NCI-H128 (cell line): ENCODE data around the gene CT47A1.
"Not testable (repeated sequence)": the region's sequence is repeated elsewhere in the genome, so short reads cannot be mapped to it uniquely, and the experiment has no call there.

Experiments
- DNase-seq: peaks from one replicate; lab custom pipeline; 2025; ENCODE audit not compliant: unreplicated experiment; lab: John Stamatoyannopoulos, UW

CT47A1 gene

GRCh38 chrX:120985660-120986059 is at the start of gene CT47A1:
CT47A1 (minus strand) TSS chrX:120985760; CDS start chrX:120985529, 231 bp downstream.
- DNase-seq: not testable (repeated sequence)

DNA sequence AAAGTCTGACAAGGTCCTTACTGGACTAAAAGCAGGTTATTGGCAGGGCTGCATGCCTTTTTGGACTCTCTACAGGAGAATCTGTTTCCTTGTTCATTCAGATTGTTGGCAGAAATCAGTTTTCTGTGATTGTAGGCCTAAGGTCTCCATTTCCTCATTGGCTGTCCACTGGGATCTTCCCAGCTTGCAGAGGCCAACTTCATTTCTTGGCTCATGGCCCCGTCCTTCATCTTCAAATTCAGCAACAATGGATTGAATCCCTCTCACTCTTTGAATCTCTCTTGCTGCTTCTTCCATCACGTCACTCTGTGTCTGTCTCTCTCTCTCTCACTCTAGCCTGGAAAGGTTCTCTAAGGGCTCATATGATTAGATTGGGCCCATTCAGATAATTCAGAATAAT is 47.0 kb upstream of the CT47A1 start:
- no peak for DNase-seq

DNA sequence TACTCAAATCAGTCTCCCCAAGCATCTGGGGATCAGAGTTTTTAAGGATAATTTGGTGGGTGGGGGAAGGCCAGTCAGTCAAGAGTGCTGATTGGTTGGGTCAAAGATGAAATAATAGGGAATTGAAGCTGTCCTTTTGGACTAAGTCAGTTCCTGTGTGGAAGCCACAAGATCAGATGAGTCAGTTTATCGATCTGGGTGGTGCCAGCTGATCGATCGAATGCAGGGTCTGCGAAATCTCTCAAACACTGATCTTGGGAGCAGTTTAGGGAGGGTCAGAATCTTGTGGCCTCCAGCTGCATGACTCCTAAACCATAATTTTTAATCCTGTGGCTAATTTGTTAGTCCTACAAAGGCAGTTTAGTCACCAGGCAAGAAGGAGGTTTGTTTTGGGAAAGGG is 44.5 kb upstream of the CT47A1 start:
- no peak for DNase-seq

- no peak for DNase-seq
These were observed 42.9 kb upstream of the CT47A1 start for GRCh38 chrX:121028419-121028818.

DNA sequence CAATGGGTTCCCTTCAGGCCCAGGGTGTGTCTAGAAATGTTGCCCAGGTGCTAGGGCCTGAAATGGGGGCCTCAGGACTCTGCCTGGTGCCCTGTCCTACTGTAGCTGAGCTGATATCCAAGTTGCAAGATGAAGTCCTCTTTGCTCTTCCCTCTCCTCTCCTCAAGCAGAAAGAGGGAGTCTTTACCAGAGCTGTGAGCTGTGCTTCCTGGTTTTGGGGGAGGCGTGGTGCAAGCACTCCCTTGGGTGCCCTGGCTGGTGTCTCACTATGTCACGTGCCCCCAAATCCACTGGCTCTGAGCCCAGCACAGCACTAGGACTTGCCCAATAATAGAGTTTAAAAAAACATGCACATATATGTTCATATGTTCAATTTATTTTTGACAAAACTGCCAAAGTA is 29.3 kb upstream of the CT47A1 start:
- DNase-seq: no peak

- no peak for DNase-seq
These were observed 28.4 kb upstream of the CT47A1 start for GRCh38 chrX:121013897-121014455.

- DNase-seq: no peak
These were observed 25.7 kb upstream of the CT47A1 start for GRCh38 chrX:121011254-121011653.

DNA sequence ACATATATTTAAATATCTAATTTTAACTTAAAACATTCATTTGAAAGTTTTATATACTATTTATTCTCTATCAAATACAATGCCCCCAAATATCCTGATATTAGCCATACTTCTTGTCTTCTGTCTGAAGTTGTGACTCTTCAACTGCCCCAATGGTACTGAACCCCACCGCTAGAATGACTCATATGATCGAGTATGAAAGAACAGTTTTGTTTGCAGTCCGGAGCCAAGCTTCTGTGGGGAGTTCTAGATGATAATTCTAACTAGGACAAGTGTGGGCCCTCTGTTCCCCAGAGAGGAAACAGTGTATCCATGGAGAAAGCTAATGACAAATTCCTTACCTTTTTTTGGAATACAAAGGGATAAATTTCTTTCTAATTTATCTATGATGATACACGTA is 24.7 kb upstream of the CT47A1 start:
- DNase-seq: no peak

DNA sequence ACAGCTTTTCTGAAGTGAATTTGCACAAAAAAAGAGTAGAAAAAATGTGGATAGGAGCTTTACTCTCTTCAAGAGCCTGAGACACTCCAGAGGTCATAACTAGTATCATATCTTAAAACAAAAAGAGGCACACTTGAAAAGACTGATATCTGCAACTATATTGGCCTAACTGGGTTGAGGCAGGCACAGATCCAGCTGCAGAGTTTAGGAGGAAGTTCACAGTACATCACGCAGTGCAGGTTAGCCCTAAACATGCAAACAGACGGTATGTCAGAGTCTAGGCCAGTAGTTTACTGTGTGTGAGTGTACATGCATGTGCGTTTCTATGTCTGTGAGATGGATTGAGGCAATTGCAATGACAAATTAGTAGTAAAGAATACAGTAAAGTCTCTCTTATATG is 24.2 kb upstream of the CT47A1 start:
- no peak for DNase-seq

- DNase-seq: no peak
These were observed 23.4 kb upstream of the CT47A1 start for GRCh38 chrX:121008920-121009319.

- no peak for DNase-seq
These were observed 15.0 kb upstream of the CT47A1 start for GRCh38 chrX:121000589-121000988.

GRCh38 chrX:120999413-120999812 is 13.9 kb upstream of the CT47A1 start:
- DNase-seq: no peak

GRCh38 chrX:120956500-120956899 is 29.1 kb downstream of the CT47A1 start, which contains the start of gene CT47A7:
CT47A7 (minus strand) TSS chrX:120956600; CDS start chrX:120956345, 255 bp downstream.
- DNase-seq: not testable (repeated sequence)
